GM18520 (cell line): ENCODE measurements around the gene CREB3L2.
"Not testable (repeated sequence)": the region's sequence is repeated elsewhere in the genome, so short reads cannot be mapped to it uniquely, and the experiment has no call there.

Source experiments
- ATAC-seq: cut with Tn5 transposase; IDR thresholded peaks from one replicate; pipeline ENCODE4 v1.9.1; 2021; ENCODE audit not compliant: unreplicated experiment

Gene CREB3L2

DNA sequence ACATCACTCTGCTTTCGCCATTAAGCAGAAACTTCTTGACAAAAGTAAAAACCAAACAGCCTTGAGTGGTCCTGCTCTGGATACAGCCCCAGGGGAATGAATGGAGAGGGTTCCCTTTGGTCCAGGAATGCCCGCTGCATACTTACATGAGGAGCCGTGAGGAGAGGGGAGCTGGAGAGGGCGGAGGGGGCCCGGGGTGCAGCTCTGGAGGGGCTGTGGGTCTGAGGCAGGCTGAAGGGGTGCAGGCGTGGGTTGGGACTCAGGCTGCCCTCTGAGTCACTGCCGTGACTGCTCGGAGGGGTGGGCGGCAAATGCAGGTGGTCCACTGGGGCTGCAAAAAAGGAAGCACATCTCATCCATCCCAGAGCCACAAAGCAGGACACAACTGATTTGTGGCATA is 93.8 kb downstream of the CREB3L2 start:
- no peak for ATAC-seq

DNA sequence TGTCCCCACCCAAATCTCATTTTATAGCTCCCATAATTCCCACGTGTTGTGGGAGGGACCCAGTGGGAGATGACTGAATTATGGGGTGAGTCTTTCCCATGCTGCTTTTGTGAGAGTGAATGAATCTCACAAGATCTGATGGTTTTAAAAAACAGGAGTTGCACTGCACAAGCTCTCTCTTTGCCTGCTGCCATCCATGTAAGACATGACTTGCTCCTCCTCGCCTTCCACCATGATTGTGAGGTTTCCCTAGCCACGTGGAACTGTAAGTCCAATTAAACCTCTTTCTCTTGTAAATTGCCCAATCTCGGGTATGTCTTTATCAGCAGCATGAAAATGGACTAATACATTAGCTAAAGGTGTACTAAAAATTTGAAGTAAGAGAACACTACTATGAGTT is 95.2 kb downstream of the CREB3L2 start:
- ATAC-seq = not testable (repeated sequence)

DNA sequence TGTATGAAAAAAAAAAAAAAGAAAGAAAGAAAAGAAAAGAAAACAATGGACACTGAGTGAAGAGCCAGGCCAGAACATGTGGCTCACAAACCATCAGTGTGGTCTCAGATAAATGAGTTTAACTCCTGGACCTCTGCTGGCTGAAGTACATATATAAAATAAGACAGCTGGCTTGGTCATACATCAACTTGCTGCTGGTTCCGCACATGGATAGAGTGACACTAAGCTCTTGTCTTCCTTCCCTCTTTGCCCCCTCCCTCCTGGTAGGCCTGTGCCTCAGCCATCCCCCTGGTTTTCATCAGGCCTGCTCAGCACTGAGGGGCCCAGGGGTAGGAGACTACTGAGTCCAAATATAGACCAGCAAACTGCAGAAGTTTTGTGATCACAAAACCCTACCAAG is 97.1 kb downstream of the CREB3L2 start:
- no peak for ATAC-seq

DNA sequence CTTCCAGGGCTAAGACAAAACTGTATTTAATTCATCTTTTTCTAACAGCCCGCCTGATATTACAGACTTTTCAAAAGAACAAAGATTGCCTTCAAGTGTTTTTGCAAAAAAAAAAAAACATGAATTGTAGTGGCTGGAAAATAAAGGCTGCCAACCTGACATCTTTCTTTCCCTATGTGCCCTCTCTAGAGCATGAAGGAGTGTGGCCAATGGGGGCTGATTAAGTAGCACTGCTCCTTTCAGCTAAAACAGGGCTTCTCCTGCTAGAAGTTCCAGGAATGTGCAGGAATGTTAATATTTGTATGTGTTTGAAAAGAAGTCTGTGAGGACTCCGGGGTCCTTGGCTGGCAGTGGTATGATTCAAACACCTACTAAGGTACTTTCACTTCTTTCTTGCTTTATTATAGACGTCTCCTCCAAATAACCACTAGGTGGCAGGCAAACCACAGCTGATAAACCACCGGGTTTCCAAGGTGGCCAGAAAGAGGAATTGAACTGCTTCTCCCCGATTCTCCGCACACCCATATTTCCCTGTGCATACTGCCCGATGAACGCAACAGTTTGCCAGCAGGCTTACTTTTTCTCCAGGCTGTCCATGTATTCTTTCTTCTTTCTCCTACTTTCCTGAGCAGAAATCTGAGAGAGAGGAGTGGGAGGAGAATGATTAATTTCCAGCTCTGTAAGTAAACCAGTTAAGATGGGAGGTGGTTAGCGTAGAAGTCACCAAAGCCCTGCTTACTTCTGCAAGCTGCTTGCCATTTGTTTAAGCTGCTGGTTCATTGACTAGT is 98.3 kb downstream of the CREB3L2 start:
- ATAC-seq = peak; percentile 68

DNA sequence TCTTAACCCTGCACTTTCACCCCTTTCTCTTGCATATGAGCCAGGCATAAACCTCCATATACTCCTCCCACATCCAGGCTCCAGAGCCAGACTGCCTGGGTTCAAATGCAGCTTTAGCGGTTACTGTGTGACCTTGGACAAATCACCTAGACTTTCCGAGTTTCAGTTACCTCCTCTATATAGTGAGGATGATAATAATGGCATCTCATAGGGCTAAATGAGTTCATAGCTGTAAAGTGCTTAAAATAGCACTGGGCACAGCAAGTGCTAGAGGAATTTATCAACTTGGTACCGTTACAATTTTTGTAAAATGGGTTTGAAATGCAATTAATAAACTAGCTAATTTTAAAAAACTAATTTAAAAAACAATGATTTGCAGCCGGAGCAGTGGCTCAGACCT is 101.7 kb downstream of the CREB3L2 start:
- ATAC-seq = no peak

DNA sequence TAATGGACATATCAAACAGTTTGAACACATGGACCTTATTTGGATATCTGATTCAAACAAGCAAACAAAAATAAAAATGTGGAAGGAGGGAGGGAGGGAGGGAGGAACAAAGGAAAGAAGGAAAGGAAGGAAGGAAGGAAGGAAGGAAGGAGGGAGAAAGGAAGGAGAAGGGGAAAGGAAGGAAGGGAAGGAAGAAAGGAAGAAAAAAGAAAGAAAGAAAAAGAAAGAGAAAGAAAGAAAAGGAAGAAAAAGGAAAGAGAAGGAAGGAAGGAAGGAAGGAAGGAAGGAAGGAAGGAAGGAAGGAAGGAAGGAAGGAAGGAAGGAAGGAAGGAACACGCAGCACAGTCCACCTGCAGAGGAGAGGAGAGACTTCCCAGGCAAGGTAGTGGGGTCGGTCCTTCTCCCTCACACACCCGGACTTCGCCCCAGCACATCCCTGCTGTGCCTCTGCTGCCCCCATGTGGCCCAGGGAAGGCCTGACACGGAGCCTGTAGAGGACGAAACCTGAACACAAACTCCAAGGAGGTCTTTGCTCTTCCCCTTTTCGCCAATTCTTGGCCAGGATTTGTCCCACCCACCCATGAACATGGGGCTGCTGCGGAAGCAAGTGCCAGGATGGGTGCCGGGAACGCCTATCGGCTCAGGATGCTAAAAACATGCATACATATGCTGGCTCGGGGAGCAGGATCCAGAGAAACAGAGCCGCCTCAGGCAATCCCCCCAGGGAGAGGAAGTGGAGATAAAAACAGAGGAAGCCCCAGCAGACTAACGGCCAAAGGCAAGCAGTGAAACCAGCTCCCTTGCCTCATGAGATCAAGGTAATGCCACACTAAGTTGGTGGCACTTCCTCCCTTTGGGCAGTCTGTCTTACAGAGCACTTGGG is 102.8 kb downstream of the CREB3L2 start:
- ATAC-seq = peak; percentile 43

DNA sequence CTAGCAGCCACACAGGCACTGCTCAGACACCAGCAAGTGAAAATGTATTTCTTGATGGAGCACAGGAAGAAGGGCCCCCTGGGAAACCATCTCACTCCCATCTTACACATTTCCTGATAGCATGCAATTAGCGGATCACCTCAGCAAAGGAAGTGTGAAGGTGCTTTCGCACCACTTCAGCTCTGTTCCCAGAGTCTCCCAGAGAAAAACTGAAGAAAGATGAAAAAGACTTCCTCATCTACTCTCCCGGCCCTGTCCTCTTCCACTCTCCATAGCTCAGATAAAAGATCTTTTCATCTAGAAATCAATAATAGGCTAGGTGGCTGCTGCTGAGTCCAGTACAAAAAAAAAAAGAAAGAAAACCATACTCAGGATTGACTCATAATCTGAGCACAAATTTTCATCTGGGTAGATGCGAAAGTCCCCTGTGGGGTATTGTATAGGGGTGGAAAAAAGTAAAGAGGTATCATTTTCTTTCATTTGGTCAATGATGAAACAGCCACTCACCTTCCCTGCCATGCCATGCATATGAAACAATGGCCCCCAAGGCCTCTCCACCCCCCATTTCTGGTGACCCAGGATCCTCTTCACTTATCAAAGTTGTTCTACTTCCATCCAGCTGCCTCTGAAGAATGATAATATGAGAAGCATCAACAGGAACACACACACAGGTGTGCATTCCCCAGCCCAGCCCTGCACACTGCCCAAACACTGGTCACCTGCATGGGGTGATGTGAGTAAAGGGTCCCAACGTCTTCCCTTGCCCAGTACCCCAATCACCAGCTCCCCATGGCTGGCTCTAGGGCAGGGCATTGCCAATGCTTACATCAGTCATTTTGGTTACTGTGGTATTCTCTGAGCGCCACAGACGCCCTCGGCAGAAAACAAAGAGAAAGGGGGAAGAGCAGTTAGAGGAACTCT is 106.3 kb downstream of the CREB3L2 start:
- peak; percentile 74 for ATAC-seq

DNA sequence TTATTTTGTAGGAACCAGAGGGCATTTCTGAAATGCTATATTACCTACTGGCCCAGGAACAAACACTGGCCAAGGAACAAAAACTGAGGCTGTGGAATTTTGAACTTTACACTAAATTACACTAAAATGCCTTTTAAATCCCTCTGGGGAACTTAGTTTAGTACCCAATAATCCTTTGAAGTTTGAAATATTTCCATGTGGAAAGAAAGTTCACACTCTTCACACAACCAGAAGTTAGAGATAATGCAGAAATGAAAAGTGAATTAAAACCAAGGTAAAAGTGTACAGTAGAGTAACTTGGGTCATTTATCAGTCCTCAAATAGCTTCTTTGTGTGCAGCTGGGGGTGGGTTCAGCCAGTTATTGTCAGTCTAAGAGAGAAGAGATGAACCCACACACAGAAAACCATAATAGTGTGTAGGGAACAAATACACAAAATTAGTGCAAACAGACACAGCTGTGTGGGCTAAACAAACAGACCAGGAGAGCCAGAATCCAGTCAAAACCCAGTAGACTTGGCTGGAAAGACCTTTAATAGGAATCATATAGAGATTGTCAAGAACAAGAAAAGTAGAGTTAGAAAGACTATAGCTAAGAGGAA is 108.6 kb downstream of the CREB3L2 start:
- ATAC-seq = no peak

DNA sequence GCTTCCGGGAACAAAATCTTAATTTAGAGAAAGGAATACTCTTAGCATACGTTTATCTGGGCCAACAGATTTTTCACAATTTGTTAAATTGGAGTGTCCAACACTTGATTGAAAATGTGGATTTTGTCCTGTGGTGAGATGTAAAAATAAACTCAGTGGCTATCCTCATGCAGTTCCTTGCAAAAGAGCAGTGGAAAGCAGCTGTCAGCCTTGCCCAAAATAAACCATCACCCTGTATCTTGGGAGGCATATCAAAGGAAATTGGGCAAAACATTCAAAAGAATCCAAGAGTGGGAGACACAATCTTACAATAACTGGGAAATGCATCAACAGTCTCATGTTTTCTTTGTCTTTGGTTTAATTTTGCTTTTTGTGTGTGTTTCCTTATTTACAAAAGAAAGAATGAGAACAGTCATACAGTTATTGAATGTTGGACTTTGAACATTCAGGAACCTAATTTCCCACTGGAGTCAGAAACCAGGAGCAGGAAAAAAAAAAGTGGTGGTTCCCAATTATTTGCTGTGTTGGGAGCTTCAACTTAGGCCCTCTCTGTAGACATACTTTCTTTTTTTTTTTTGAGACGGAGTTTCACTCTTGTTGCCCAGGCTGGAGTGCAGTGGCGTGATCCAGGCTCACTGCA is 110.8 kb downstream of the CREB3L2 start:
- ATAC-seq = no peak

DNA sequence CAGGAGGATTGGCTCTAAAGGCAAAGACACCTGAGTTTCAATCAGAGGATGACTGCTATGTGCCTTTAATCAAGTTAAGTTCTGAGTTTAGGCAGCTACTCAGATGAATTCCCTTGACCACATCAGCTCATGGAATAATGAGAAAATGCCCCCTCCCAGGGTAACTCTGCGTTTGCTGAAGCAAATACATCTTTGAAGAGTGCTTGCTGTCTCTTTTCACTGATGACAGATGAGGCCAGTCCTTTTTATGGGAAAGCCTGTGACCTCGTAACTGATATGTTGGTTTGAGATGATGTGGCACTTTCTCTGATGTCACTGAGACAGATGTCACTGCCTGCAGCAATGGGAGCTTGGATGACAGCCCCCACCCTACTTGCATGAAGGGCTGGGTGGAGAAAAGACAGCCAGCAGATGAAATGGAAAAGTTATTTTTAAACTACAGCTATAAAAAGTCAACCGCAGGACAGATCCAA is 111.4 kb downstream of the CREB3L2 start:
- no peak for ATAC-seq

DNA sequence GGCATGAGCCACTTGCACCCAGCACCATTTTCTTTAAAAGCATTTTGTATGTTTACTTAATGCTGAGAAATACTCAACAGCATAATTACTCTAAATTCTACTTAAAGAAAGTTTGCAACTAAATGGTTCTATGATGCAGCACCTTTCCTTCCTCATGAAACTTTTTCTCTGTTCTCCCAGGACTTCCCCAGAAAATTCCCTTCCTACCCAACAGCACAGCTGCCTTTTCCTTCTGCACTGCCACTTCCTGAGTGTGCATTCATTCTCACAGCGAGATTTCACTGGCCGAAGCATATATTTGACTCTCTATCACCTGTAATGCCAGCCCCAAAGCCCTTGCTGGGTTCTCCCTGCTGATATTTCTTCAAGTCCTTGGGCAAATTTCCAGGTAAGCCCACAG is 113.6 kb downstream of the CREB3L2 start:
- ATAC-seq = no peak

DNA sequence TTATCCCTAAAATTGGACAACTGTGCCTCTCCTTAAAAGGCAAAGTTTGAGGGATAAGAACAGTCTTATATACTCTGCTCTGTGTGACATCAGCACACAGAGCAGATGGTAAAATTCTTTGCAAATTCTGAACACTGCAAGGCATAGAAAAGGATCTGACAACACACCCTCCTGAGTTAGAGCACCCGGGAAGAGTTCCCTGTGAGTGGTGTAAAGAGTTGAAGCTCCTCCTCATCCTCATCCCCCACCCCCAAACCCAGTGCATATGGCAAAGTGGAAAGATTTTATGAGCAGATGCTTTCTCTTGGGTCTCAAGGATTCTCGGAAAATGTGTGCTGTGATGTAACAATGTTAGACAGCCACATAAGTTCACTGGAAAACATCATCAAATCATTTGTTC is 115.1 kb downstream of the CREB3L2 start:
- ATAC-seq = no peak

DNA sequence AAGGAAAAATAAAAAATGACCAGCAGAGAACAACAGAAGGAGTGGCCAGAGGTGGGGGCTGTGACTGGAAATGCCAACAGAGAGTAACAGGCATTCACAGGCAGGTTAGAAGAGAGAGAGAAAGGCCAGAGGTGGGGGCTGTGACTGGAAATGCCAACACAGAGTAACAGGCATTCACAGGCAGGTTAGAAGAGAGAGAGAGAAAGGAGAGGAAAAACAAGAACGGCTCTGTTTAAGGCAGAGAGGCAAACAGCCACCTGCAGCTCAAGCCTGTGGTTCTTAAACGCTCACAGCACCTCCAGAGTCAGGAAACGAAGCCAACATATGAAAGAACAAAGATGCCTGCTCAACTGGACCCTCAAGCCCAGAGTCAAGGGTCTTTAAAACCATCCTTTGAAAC is 115.6 kb downstream of the CREB3L2 start:
- no peak for ATAC-seq

DNA sequence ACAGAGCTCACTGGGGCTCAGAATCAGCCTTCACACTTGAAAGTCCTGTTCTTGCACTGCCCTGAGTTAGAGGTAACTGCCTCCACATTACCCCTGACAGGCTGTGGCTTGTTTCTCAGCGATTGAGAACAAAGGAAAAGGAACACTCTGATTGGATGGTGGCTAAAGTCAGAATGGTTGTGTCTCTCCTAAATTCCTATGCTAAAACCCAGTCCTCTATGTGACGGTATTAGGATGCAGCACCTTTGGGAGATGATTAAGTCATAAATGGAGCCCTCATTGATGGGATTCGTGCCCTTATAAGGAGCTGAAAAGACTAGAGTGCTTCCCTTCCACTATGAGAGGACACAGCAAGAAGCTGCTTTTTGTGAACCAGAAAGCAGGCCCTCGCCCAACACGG is 116.2 kb downstream of the CREB3L2 start:
- no peak for ATAC-seq

DNA sequence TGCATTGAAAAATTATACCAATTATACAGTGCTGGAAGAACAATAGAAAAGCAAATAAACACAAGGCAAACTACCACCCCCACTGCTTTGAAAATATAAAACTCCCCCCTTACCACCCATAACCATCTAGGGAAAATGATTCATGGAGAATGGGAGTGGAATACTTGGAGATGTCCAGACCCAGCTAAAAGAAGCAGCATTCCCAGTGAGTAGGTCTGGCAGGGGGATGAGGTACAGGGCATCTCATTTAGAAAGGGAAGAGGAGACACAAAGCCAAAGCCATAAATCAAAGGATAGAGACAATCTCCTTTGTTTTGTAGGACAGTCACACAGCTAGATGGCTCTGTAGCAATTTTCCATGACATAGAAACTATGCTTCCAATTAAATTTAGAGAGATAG is 119.1 kb downstream of the CREB3L2 start:
- no peak for ATAC-seq

DNA sequence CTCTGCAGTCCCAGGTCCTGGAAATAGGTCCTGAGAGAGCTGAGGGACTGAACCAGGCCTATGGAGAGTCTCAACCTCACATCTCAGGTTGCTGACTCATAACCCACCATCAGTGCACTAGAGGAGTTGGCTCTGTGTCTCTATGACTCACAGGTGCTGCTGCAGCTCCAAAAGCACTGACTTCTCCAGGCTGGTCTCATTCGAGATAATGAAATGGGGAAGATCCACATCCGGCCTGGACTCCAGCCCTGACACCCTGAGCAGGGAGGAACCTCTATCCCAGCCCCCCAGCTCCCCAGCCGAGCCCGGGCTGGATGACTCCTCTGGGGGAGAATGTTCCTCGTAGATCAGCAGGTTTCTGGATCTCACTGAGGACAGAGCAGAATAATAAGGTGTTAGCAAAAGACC is 119.6 kb downstream of the CREB3L2 start:
- peak; percentile 85 for ATAC-seq

DNA sequence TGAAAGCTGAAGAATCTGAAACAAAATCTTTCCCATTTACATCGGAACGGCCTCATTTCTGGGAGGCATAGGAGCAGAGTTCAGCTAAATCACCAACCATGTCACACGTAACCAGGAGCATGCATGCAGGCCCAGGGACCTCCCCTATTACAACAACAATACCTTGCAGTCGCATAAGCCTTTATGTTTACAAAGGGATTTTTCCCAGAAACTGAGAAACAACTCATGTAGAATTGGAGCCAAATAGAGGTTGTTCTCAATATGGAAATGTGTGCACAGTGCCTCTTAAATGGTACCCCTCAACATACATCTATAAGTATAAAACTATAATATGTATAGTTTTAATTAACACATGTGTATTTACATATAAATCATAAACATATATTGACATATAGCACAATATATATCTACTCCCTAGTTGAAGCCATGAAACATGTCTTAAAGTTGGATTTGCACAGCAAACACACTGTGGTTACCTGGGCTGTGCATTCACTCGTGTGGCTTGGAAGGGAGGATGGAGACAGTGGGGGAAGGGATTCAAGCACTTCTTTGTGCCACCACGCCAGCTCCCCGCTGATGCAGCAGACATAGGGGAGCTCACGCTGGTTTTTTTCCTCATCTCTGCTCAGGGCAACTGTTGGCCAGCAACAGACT is 120.2 kb downstream of the CREB3L2 start:
- peak; percentile 3 for ATAC-seq

DNA sequence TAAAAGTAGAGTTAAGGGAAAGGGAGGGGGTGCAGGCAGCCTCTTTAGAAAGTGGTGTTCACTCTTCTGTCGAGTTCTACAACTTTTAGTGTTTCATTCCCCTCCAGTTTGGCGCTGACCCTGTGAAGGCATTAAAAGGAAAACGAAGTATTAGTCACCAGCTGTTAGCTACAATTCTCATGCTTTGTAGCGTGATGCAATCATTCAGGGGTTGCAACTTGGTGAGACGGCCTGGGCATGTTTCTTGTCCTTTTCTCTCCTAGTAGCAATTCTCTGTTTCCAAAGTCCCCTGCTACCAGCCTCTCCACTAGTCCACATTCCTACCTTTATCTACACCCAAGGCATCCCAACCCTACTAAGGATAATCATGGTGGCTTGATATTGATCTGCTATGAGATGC is 121.5 kb downstream of the CREB3L2 start:
- ATAC-seq = no peak

DNA sequence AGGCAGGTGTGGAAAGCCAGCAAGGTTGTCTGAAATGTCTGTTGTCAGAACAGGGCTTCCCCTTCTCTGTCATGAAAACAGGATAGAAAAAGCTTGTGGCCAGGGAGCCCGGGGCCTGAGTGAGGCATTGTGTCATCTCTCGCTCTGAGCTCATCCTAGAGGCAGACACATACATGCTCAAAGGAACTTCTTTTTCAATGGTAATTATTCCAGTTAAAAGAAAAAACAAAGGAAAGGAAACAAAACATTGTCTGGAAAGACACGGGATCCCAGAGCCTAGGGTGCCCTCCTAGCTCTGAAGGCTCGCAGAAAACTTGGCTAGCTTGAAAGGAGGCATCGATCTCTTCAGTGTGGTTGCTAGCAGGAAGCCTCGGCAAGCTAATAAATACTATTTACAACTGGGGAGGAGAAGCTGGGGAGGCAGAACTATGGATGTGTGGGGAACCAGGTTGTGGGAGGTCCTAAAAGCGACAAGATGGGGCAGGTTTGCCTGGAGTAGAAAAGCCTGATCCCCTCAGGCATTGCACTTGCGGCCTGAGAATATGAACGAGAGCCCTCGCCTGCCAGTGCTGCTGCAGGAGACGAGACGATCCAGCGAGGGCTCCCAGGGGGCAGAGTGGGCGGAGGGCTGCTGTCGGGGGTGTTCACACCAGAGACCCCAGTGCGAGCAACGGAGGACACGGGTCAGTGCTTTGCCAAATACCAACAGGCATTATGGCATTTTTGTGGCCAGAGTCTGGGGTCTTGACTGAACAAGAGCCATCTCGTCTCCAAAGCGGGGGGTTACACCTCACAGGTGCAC is 122.3 kb downstream of the CREB3L2 start:
- no peak for ATAC-seq
